Diencephalon (tissue), 1 donor: ENCODE results near the gene GPR137. TPM values are rescaled to one million over a fixed set of nuclear protein-coding genes. Genes with fewer than 3 reads are reported as not detected.

ENCODE experiments used
- small RNA-seq: library from RNA; depleted of rRNA; stranded (forward); fragments of <200 nt; gene quantifications from one replicate; pipeline ENCODE3, GENCODE V24; 2014
- total RNA-seq: library from RNA; depleted of rRNA; stranded (reverse); fragments of >200 nt; gene quantifications from one replicate; pipeline ENCODE4 v1.2.3, GENCODE V29; 2014

Gene GPR137
- total RNA-seq, result 13.6 TPM

GRCh38 chr11:64284962-64285884, at the start of gene GPR137:
Gene GPR137 (plus strand): TSS chr11:64285848. CDS start chr11:64286525, 677 bp downstream.

GRCh38 chr11:64240435-64241240, 45.0 kb upstream of the GPR137 start, which contains the start of gene FKBP2:
Gene FKBP2 (plus strand): TSS chr11:64241095. CDS start chr11:64242388, 1,293 bp downstream.

GRCh38 chr11:64246871-64247728, 38.5 kb upstream of the GPR137 start, which contains the start of gene PPP1R14B:
Gene PPP1R14B (minus strand): TSS chr11:64246943. CDS start chr11:64246673, 270 bp downstream.

GRCh38 chr11:64251016-64251752, 34.5 kb upstream of the GPR137 start, which contains the start of gene PLCB3:
Gene PLCB3 (plus strand): TSS chr11:64251530. CDS start chr11:64251650, 120 bp downstream.

GRCh38 chr11:64284048-64284961, 1.3 kb upstream of the GPR137 start, which contains the start of gene BAD:
Gene BAD (minus strand): TSS chr11:64284665. CDS start chr11:64284368, 297 bp downstream.

GRCh38 chr11:64291262-64291751, 5.7 kb downstream of the GPR137 start, which contains the start of gene KCNK4:
Gene KCNK4 (plus strand): TSS chr11:64291302. CDS start chr11:64293019, 1,717 bp downstream.

GRCh38 chr11:64299847-64300648, 14.4 kb downstream of the GPR137 start, which contains the start of gene CATSPERZ:
Gene CATSPERZ (plus strand): TSS chr11:64300358. CDS start chr11:64300411, 53 bp downstream.

GRCh38 chr11:64305075-64305690, 19.5 kb downstream of the GPR137 start, which contains the start of gene ESRRA:
Gene ESRRA (plus strand): TSS chr11:64305524. CDS start chr11:64307180, 1,656 bp downstream.

GRCh38 chr11:64317325-64317960, 31.8 kb downstream of the GPR137 start, which contains the start of gene TRMT112:
Gene TRMT112 (minus strand): TSS chr11:64317559. CDS start chr11:64317526, 33 bp downstream.

GRCh38 chr11:64317961-64318765, 32.5 kb downstream of the GPR137 start, which contains the start of gene PRDX5:
Gene PRDX5 (plus strand): TSS chr11:64318121. CDS start chr11:64318216, 95 bp downstream.

Small RNAs within 50 kb of the gene (small RNA-seq; reads per million reads assigned to genes)
- gene RF00019, result not detected

Other genes starting within 250 kb of the GPR137 start
- gene FLRT1, start 249.9 kb upstream of the GPR137 start, total RNA-seq, result 12.0 TPM
- 8.8 TPM for gene MACROD1, start 119.7 kb upstream of the GPR137 start, total RNA-seq
- 97.6 TPM for gene STIP1, start 99.7 kb upstream of the GPR137 start, total RNA-seq
- gene FERMT3, start 79.1 kb upstream of the GPR137 start, total RNA-seq, result 2.3 TPM
- 14.1 TPM for gene TRPT1, start 59.7 kb upstream of the GPR137 start, total RNA-seq
- gene NUDT22, start 59.6 kb upstream of the GPR137 start, total RNA-seq, result 14.5 TPM
- 19.4 TPM for gene DNAJC4, start 55.3 kb upstream of the GPR137 start, total RNA-seq
- 50.7 TPM for gene VEGFB, start 51.3 kb upstream of the GPR137 start, total RNA-seq
- 29.8 TPM for gene FKBP2, start 44.8 kb upstream of the GPR137 start, total RNA-seq
- gene PPP1R14B, start 38.9 kb upstream of the GPR137 start, total RNA-seq, result 64.6 TPM
- 7.8 TPM for gene PLCB3, start 34.3 kb upstream of the GPR137 start, total RNA-seq
- gene BAD, start 1.2 kb upstream of the GPR137 start, total RNA-seq, result 53.3 TPM
- 7.2 TPM for gene KCNK4, start 5.5 kb downstream of the GPR137 start, total RNA-seq
- gene CATSPERZ, start 14.5 kb downstream of the GPR137 start, total RNA-seq, result 2.1 TPM
- 10.8 TPM for gene ESRRA, start 19.7 kb downstream of the GPR137 start, total RNA-seq
- gene TRMT112, start 31.7 kb downstream of the GPR137 start, total RNA-seq, result 82.4 TPM
- 200 TPM for gene PRDX5, start 32.3 kb downstream of the GPR137 start, total RNA-seq
- gene CCDC88B, start 54.4 kb downstream of the GPR137 start, total RNA-seq, result 3.2 TPM
- gene RPS6KA4, start 73.3 kb downstream of the GPR137 start, total RNA-seq, result 13.8 TPM